A673 (cell line): ENCODE measurements around the gene TGDS. TPM values are rescaled to one million over a fixed set of nuclear protein-coding genes. Genes with fewer than 3 reads are reported as not detected.

ENCODE experiments used
- BruUV-seq: library from RNA; stranded (reverse); fragments of 400-500 nt; replicated peaks from 2 replicates; lab custom pipeline; 2021; lab: Mats Ljungman, UMichigan
- CTCF ChIA-PET: fragments of 300-600 bp; sonication (Branson Sonifier 250); formaldehyde crosslinking; loops from one replicate; lab custom pipeline; 2022; ENCODE audit warnings: antibody characterized with exemption; lab: Charles Lee
- POLR2A ChIA-PET: fragments of 300-600 bp; sonication (Branson Sonifier 250); formaldehyde crosslinking; loops from one replicate; lab custom pipeline; 2022; ENCODE audit warnings: antibody characterized with exemption; ENCODE audit not compliant: low non-redundant PET; lab: Charles Lee
- DNase-seq: peaks from one replicate; pipeline ENCODE4 v3.0.0-alpha.2; 2015; ENCODE audit warnings: low spot score
- H3K27ac ChIP-seq: fragments of 200-600 bp; sonication (generic); 2 replicates; pipeline ENCODE4 v1.5.1; 2016; ENCODE audit warnings: mixed run types, low read depth, mild to moderate bottlenecking, mixed read lengths, antibody characterized with exemption, low read length; ENCODE audit not compliant: poor library complexity, severe bottlenecking
- H3K27me3 ChIP-seq: fragments of 200-600 bp; sonication (generic); replicated peaks from 2 replicates; pipeline ENCODE4 v1.6.1; 2017; ENCODE audit warnings: mixed run types, low read depth, mild to moderate bottlenecking, mixed read lengths, antibody characterized with exemption, low read length; ENCODE audit not compliant: insufficient read depth, poor library complexity
- H3K36me3 ChIP-seq: fragments of 200-600 bp; sonication (generic); 2 replicates; pipeline ENCODE4 v1.6.1; 2016; ENCODE audit warnings: mixed run types, mild to moderate bottlenecking, mixed read lengths, antibody characterized with exemption, low read length; ENCODE audit not compliant: insufficient read depth, poor library complexity, severe bottlenecking
- H3K4me1 ChIP-seq: fragments of 200-600 bp; sonication (generic); 2 replicates; pipeline ENCODE4 v1.6.1; 2017; ENCODE audit warnings: mixed run types, mild to moderate bottlenecking, mixed read lengths, antibody characterized with exemption, low read length; ENCODE audit not compliant: insufficient read depth, poor library complexity, severe bottlenecking
- H3K4me3 ChIP-seq: fragments of 200-600 bp; sonication (generic); 2 replicates; pipeline ENCODE4 v1.5.1; 2016; ENCODE audit warnings: low read depth, mixed run types, mild to moderate bottlenecking, mixed read lengths, low read length; ENCODE audit not compliant: poor library complexity, severe bottlenecking
- H3K9me3 ChIP-seq: fragments of 200-600 bp; sonication (generic); 2 replicates; pipeline ENCODE4 v1.6.1; 2016; ENCODE audit warnings: mixed run types, low read depth, mild to moderate bottlenecking, mixed read lengths, antibody characterized with exemption, low read length; ENCODE audit not compliant: poor library complexity, severe bottlenecking
- CTCF ChIP-seq: fragments of 300-800, 200-600 bp; sonication (generic); conservative IDR thresholded peaks from 2 replicates; pipeline ENCODE4 v1.5.1; 2017; ENCODE audit warnings: low read depth, mild to moderate bottlenecking, antibody characterized with exemption, low read length, moderate library complexity, mixed read lengths
- EZH2 ChIP-seq: fragments of 200-600 bp; sonication (generic); IDR thresholded peaks from 2 replicates; pipeline ENCODE4 v1.6.1; 2017; ENCODE audit warnings: borderline replicate concordance, low read depth, mild to moderate bottlenecking, mixed read lengths, antibody characterized with exemption, low read length; ENCODE audit not compliant: poor library complexity, severe bottlenecking
- intact Hi-C: fragments of 100-400 bp; cut with micrococcal nuclease; formaldehyde crosslinking; loops from one replicate; pipeline ENCODE4 v1.10.0; 2022; ENCODE audit not compliant: unreplicated experiment
- total RNA-seq: library from RNA; stranded (reverse); gene quantifications from 2 replicates; pipeline ENCODE4 v1.2.3, GENCODE V29; 2021

The TGDS gene
- total RNA-seq, 1 experiment from 2014 or later, result 9.0 TPM

- ChIA-PET POLR2A (no interaction called here), CTCF (no interaction called here)
- H3K27ac ChIP-seq, result no peak overlapping the region
- no TSS peak for BruUV-seq
- no peak overlapping the region for H3K4me3 ChIP-seq
- DNase-seq, result no peak
- TF ChIP-seq EZH2 (no peak), CTCF (no peak)
- H3K4me1 ChIP-seq, result peaks cover under 1% of the 10 kb centered on the region
- no peaks in the 10 kb centered on the region for H3K27me3 ChIP-seq
- intact Hi-C loops, result no loop called here
- H3K9me3 ChIP-seq, result no peaks in the 10 kb centered on the region
- H3K36me3 ChIP-seq, result peaks cover 27% of the 10 kb centered on the region
Observed at GRCh38 chr13:94608586-94608985, 12.6 kb upstream of the TGDS start.

- BruUV-seq, result no TSS peak
- TF ChIP-seq EZH2 (no peak), CTCF (no peak)
- DNase-seq, result no peak
- Histone ChIP-seq H3K4me3 (no peak overlapping the region), H3K36me3 (peaks cover 25% of the 10 kb centered on the region), H3K9me3 (no peaks in the 10 kb centered on the region), H3K27ac (no peak overlapping the region), H3K27me3 (no peaks in the 10 kb centered on the region), H3K4me1 (peaks cover 7% of the 10 kb centered on the region)
- intact Hi-C loops, result no loop called here
- POLR2A ChIA-PET, result no interaction called here
- CTCF ChIA-PET, result no interaction called here
Observed at GRCh38 chr13:94607939-94608338, 12.0 kb upstream of the TGDS start.

- ChIA-PET POLR2A (no interaction called here), CTCF (no interaction called here)
- Histone ChIP-seq H3K9me3 (no peaks in the 10 kb centered on the region), H3K27ac (no peak overlapping the region), H3K27me3 (no peaks in the 10 kb centered on the region), H3K36me3 (peaks cover 25% of the 10 kb centered on the region), H3K4me1 (peaks cover 8% of the 10 kb centered on the region), H3K4me3 (no peak overlapping the region)
- BruUV-seq, result no TSS peak
- no peak for TF ChIP-seq CTCF
- no peak for TF ChIP-seq EZH2
- DNase-seq, result no peak
- intact Hi-C loops, result no loop called here
Observed at GRCh38 chr13:94607056-94607455, 11.1 kb upstream of the TGDS start.
